ENCODE measurements around the gene KCNV2. TPM values are rescaled to one million over a fixed set of nuclear protein-coding genes. Genes with fewer than 3 reads are reported as not detected.

The KCNV2 gene
- total RNA-seq = not detected
- not detected for polyA plus RNA-seq
- 0 to 0.17 (median 0) reads per million in 6 experiments for total RNA-seq

GRCh38 chr9:2717385-2717784 is at the start of gene KCNV2:
Gene KCNV2, plus strand, starts transcription at chr9:2717510. Its CDS starts 230 bp downstream, at chr9:2717740.
- POLR2A ChIA-PET = no interaction called here
- H3K27ac Mint-ChIP-seq = no peak within 1 kb of the TSS
- H3K4me3 Mint-ChIP-seq = no peak within 1 kb of the TSS
- ATAC-seq (no peak), DNase-seq (no peak)
- H3K4me1 Mint-ChIP-seq = peaks cover 0 to 2% (median 0%) of the 10 kb centered on the region in 4 donors
- H3K27me3 Mint-ChIP-seq = no peaks in the 10 kb centered on the region
- H3K36me3 Mint-ChIP-seq = peaks cover 4 to 29% (median 10%) of the 10 kb centered on the region in 3 donors
- peaks cover 0 to 20% (median 5%) of the 10 kb centered on the region in 9 donors for H3K9me3 Mint-ChIP-seq

GRCh38 chr9:2673161-2673560 is 44.1 kb upstream of the KCNV2 start:
- no peaks in the 10 kb centered on the region for H3K27me3 Mint-ChIP-seq
- ATAC-seq (no peak), DNase-seq (no peak)
- POLR2A ChIA-PET = no interaction called here
- no peak overlapping the region for H3K4me3 Mint-ChIP-seq
- H3K36me3 Mint-ChIP-seq = peaks cover 0 to 2% (median 0%) of the 10 kb centered on the region in 3 donors
- H3K4me1 Mint-ChIP-seq = no peaks in the 10 kb centered on the region
- no peak overlapping the region for H3K27ac Mint-ChIP-seq
- no peaks in the 10 kb centered on the region for H3K9me3 Mint-ChIP-seq

- Mint-ChIP-seq H3K4me3 (no peak overlapping the region), H3K9me3 (no peaks in the 10 kb centered on the region), H3K27me3 (no peaks in the 10 kb centered on the region), H3K4me1 (no peaks in the 10 kb centered on the region), H3K36me3 (peaks cover 0 to 2% (median 0%) of the 10 kb centered on the region in 3 donors), H3K27ac (no peak overlapping the region)
- POLR2A ChIA-PET = no interaction called here
- DNase-seq (no peak), ATAC-seq (no peak)
Observed at GRCh38 chr9:2674141-2674824, 43.0 kb upstream of the KCNV2 start.

- no peaks in the 10 kb centered on the region for H3K9me3 Mint-ChIP-seq
- DNase-seq = no peak
- H3K4me1 Mint-ChIP-seq = no peaks in the 10 kb centered on the region
- ATAC-seq = no peak
- POLR2A ChIA-PET = no interaction called here
- peaks cover 0 to 2% (median 0%) of the 10 kb centered on the region in 3 donors for H3K36me3 Mint-ChIP-seq
- no peaks in the 10 kb centered on the region for H3K27me3 Mint-ChIP-seq
- no peak overlapping the region for H3K4me3 Mint-ChIP-seq
- no peak overlapping the region for H3K27ac Mint-ChIP-seq
Observed at GRCh38 chr9:2675834-2676233, 41.5 kb upstream of the KCNV2 start.

GRCh38 chr9:2676466-2676865 is 40.8 kb upstream of the KCNV2 start:
- Mint-ChIP-seq H3K4me1 (no peaks in the 10 kb centered on the region), H3K27me3 (peaks cover 0 to 2% (median 0%) of the 10 kb centered on the region in 5 donors), H3K4me3 (no peak overlapping the region), H3K9me3 (no peaks in the 10 kb centered on the region), H3K27ac (no peak overlapping the region), H3K36me3 (peaks cover 0 to 1% (median 0%) of the 10 kb centered on the region in 3 donors)
- ATAC-seq (no peak), DNase-seq (no peak)
- POLR2A ChIA-PET = no interaction called here

GRCh38 chr9:2677915-2678889 is 39.1 kb upstream of the KCNV2 start:
- POLR2A ChIA-PET = no interaction called here
- DNase-seq (no peak), ATAC-seq (no peak)
- Mint-ChIP-seq H3K4me1 (no peaks in the 10 kb centered on the region), H3K27ac (no peak overlapping the region), H3K4me3 (no peak overlapping the region), H3K36me3 (peaks cover 0 to 3% (median 0%) of the 10 kb centered on the region in 3 donors), H3K9me3 (no peaks in the 10 kb centered on the region), H3K27me3 (peaks cover 0 to 2% (median 0%) of the 10 kb centered on the region in 5 donors)

- Mint-ChIP-seq H3K27me3 (peaks cover 0 to 2% (median 0%) of the 10 kb centered on the region in 5 donors), H3K36me3 (peaks cover 0 to 3% (median 0%) of the 10 kb centered on the region in 3 donors), H3K4me3 (no peak overlapping the region), H3K27ac (no peak overlapping the region), H3K9me3 (no peaks in the 10 kb centered on the region), H3K4me1 (no peaks in the 10 kb centered on the region)
- no peak for ATAC-seq
- POLR2A ChIA-PET = no interaction called here
- no peak for DNase-seq
Observed at GRCh38 chr9:2679011-2679410, 38.3 kb upstream of the KCNV2 start.

- Mint-ChIP-seq H3K36me3 (peaks cover 0 to 3% (median 0%) of the 10 kb centered on the region in 3 donors), H3K27me3 (peaks cover 0 to 2% (median 0%) of the 10 kb centered on the region in 5 donors), H3K27ac (no peak overlapping the region), H3K4me1 (no peaks in the 10 kb centered on the region), H3K4me3 (no peak overlapping the region), H3K9me3 (no peaks in the 10 kb centered on the region)
- DNase-seq (no peak), ATAC-seq (no peak)
- POLR2A ChIA-PET = no interaction called here
Observed at GRCh38 chr9:2681981-2682380, 35.3 kb upstream of the KCNV2 start.

GRCh38 chr9:2686911-2687310 is 30.4 kb upstream of the KCNV2 start:
- no peak for ATAC-seq
- no peak overlapping the region for H3K4me3 Mint-ChIP-seq
- H3K4me1 Mint-ChIP-seq = no peaks in the 10 kb centered on the region
- POLR2A ChIA-PET = no interaction called here
- no peak for DNase-seq
- H3K9me3 Mint-ChIP-seq = no peaks in the 10 kb centered on the region
- no peaks in the 10 kb centered on the region for H3K27me3 Mint-ChIP-seq
- H3K27ac Mint-ChIP-seq = no peak overlapping the region
- H3K36me3 Mint-ChIP-seq = peaks cover 0 to 2% (median 2%) of the 10 kb centered on the region in 3 donors

GRCh38 chr9:2688636-2689035 is 28.7 kb upstream of the KCNV2 start:
- no peaks in the 10 kb centered on the region for H3K27me3 Mint-ChIP-seq
- peaks cover 0 to 2% (median 0%) of the 10 kb centered on the region in 3 donors for H3K36me3 Mint-ChIP-seq
- no peak overlapping the region for H3K27ac Mint-ChIP-seq
- DNase-seq (no peak), ATAC-seq (no peak)
- H3K4me1 Mint-ChIP-seq = no peaks in the 10 kb centered on the region
- POLR2A ChIA-PET = interaction anchor here (0.5 kb wide), 1 partner anchor 56 kb away, joined by 4 read pairs; no protein-coding TSS in a partner anchor
- no peak overlapping the region for H3K4me3 Mint-ChIP-seq
- no peaks in the 10 kb centered on the region for H3K9me3 Mint-ChIP-seq

GRCh38 chr9:2691212-2691611 is 26.1 kb upstream of the KCNV2 start:
- POLR2A ChIA-PET = no interaction called here
- no peak overlapping the region for H3K4me3 Mint-ChIP-seq

GRCh38 chr9:2691626-2692025 is 25.7 kb upstream of the KCNV2 start:
- H3K27ac Mint-ChIP-seq = no peak overlapping the region

More at GRCh38 chr9:2691212-2691611, 26.1 kb upstream of the KCNV2 start:
- DNase-seq (no peak), ATAC-seq (no peak)
- H3K36me3 Mint-ChIP-seq = peaks cover 0 to 6% (median 4%) of the 10 kb centered on the region in 3 donors
- no peak overlapping the region for H3K27ac Mint-ChIP-seq
- H3K9me3 Mint-ChIP-seq = no peaks in the 10 kb centered on the region
- H3K4me1 Mint-ChIP-seq = no peaks in the 10 kb centered on the region
- no peaks in the 10 kb centered on the region for H3K27me3 Mint-ChIP-seq

GRCh38 chr9:2693056-2693455 is 24.3 kb upstream of the KCNV2 start:
- no peak overlapping the region for H3K4me3 Mint-ChIP-seq

More at GRCh38 chr9:2691626-2692025, 25.7 kb upstream of the KCNV2 start:
- no peaks in the 10 kb centered on the region for H3K27me3 Mint-ChIP-seq
- no peaks in the 10 kb centered on the region for H3K4me1 Mint-ChIP-seq
- peaks cover 0 to 6% (median 6%) of the 10 kb centered on the region in 3 donors for H3K36me3 Mint-ChIP-seq
- H3K4me3 Mint-ChIP-seq = no peak overlapping the region
- H3K9me3 Mint-ChIP-seq = no peaks in the 10 kb centered on the region
- ATAC-seq = no peak
- POLR2A ChIA-PET = no interaction called here
- no peak for DNase-seq

More at GRCh38 chr9:2693056-2693455, 24.3 kb upstream of the KCNV2 start:
- H3K4me1 Mint-ChIP-seq = no peaks in the 10 kb centered on the region
- H3K9me3 Mint-ChIP-seq = no peaks in the 10 kb centered on the region
- no peaks in the 10 kb centered on the region for H3K27me3 Mint-ChIP-seq
- H3K27ac Mint-ChIP-seq = no peak overlapping the region
- DNase-seq = no peak
- POLR2A ChIA-PET = no interaction called here
- ATAC-seq = no peak
- H3K36me3 Mint-ChIP-seq = peaks cover 0 to 6% (median 6%) of the 10 kb centered on the region in 3 donors
